ENCODE data around the gene NMNAT1.
"Not testable (repeated sequence)": the region's sequence is repeated elsewhere in the genome, so short reads cannot be mapped to it uniquely, and the experiment has no call there.

The NMNAT1 gene

DNA sequence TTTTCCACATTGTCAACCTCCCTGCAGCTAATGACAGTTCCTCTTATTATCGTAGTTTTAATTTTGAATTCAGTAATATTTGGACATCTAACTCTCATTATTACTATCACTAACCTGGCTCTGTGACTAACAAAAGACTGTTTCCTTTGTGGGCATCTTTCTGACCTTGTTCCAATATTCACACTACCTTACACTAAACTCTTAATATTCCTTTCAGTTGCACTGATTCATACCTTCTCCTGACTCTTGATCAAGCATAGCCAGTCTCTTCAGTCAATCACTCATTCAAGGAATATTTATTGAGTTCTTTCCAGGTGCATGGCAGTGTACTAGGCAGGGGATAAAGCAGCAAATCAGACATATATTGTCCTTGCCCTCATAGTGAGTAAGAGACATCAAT lies 25.4 kb upstream of the NMNAT1 start:
- DNase-seq = no peak

- DNase-seq = no peak
Measured at GRCh38 chr1:9920606-9921005, 22.7 kb upstream of the NMNAT1 start.

DNA sequence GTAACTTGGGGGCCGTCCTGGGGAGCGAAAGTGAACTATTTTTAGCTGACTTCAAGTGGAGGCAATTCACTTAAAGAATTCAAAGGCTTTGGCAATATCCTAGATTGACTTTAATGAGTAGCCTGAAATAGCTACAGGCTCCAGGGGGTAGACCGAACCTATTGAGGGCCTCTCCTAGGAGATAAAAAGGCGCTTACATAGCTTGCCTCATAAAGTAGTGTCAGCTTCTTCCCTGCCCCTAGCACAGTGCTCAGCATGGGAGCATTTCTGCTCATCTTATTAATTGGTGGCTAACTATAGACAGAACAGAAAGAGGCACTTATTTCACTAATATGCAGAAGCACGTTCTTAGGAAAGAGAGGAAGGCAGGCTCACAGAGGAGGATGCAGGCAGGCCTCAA lies 20.9 kb upstream of the NMNAT1 start:
- DNase-seq = no peak

GRCh38 chr1:9927259-9927658 lies 16.0 kb upstream of the NMNAT1 start:
- no peak for DNase-seq

DNA sequence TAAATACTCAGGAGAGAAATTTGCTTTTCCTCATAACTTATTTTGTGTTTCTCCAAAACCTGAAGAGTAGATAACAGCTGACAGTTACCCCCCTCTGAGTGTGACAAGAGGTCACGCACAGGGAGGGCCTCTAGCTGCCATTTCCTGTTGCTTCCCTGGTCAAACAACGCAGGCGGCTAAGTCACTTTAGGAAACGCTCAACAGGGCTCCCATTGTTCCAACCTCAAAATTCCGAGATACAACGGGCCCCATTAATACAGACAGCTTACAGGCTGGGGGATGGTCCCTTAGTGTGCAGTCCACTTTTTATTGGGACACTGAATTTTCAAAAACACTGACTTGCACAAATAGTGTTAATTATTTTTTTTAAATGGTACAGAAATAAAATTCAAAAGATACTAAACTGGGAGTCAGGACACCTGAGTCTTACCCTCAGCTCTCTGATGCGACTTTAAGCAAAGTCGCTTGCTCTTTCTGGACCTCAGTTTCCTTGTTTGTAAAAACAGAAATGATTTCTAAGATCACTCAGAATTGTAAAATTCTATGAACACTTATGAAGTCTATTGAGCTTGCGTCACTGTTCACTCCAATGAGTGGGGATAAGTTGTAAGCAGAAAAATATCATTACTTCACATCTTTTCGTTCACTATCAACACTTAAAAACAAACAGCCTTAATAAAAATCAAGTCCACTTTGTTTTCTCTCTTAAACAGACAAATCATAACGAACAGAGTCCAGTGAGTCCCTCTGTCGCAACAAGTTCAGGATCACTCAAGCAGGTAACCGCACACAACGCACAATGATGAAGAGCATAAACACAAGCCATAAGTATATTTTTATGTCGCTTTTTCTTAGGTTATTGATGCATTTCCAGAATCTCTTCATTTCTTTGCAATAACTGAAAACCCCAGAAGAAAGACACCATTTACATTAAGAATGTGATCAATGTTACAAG lies 13.6 kb upstream of the NMNAT1 start:
- peak in 45 of 56 donors; percentile 3 to 79 (median 36) for DNase-seq

- DNase-seq = peak in 2 of 56 donors; percentile 10 to 23
Measured at GRCh38 chr1:9942399-9942938, 806 bp upstream of the NMNAT1 start.

GRCh38 chr1:9946315-9946714 lies 3.0 kb downstream of the NMNAT1 start:
- no peak for DNase-seq

DNA sequence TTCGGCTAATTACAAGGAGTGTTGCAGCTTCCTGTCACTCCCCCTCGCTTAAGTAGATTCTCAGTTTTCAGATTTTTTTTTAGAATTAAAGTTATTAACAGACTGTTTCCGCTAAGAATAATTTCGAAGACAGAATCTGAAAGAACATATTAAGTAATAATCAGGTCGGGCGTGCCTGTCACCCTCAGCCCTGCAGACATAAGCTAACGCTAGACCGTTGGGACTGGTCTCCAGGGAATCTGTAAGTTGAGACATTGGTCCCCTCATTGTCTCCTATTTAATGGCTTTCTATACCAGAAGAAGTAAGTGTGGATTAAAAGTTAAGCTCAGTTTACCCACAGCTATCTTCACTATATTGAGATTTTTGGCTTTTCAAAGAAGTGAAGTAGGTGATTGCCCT lies 14.5 kb downstream of the NMNAT1 start:
- DNase-seq = no peak

DNA sequence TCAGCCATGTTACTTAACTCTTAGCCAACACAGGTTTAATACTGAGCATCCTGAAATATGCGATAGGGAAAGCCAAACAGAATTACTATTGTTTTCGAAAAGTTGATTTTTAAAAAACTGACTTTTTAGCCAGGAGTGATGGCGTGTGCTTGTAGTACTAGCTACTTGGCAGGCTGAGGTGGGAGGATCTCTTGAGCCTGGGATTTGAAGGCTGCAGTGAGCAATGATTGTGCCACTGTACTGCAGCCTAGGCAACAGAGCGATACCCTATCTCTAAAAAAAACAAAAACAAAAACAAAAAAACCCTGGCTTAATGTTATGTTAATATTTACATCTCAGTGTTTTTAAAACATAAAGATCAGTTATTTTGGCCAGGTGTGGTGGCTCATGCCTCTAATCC lies 16.7 kb downstream of the NMNAT1 start:
- DNase-seq = no peak

DNA sequence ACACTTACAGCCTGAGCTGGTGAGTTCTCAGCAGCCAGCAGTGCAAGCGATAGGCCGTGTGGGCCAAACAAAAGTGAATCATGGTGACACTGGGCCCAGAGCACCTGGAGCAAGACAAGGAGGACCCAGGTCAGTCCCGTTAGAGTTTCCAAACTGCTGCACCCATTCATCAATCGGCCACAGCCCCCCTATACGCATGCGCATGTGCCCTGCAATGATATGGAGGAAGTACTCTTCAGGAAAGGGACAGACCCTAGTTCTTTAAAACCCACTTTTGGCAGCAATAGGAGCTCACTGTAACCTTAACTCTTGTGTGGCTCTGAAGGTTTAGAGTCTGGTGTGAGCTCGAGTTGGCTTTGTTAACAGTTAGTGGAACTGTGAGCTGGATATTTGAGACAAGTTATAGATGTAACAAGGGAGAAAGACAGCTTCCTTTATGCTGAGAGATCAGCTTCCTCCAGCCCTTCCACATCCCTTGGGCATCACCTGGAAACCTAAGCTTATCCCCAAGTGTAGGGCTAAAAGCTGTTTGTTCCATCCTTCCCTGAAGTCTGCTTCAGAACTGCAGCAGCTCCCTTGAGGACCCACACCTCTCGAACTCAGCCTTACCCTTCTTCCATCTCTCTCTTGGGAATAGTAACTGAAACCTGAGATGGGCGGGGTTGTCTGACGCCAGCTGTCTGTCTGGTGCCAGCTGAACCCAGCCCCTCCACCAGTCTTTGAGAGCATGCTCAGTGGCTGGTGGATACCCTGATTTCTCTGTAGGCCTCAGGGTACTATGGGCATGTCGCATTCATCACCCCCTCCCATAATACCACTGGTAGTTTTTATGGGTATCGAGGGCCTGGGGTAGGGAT lies 17.7 kb downstream of the NMNAT1 start:
- no peak for DNase-seq

DNA sequence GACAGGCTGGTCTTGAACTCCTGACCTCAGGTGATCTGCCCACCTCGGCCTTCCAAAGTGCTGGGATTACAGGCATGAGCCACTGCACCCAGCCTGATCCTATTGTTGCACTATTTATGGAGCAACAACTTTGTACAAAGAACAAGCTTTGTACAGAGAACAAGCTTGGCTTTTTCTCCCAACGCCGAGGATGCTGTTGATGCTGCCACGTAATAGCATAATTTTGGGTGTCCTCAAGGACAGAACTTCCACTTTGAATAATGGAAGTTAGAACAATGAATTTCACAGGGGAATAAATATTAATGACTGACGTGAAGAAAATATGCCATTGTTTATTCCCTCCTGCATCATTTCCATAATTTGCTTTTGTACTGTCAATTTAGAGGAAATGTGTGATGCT lies 41.0 kb downstream of the NMNAT1 start:
- peak in 12 of 56 donors; percentile 5 to 36 (median 12) for DNase-seq

DNA sequence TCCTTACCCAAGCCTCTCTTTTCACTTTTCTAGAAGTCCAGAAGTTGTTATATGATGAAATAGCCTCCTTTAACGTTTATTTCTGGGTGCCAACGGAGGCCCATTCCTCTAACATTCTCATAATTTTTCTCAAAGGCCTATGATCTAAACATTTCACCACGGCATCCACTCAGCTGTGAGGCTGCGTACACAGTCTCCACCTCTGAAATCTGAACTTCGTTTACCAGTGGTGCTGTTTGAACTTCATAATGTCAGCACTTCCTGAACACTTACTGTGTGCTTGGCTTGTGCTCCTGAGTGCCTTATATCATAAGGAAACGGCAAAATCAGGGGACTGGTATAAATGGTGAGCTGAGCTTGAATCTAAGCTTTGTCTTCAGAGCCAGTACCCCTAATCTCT lies 41.7 kb downstream of the NMNAT1 start:
- no peak for DNase-seq

GRCh38 chr1:9989773-9990172 lies 46.5 kb downstream of the NMNAT1 start:
- DNase-seq = no peak

DNA sequence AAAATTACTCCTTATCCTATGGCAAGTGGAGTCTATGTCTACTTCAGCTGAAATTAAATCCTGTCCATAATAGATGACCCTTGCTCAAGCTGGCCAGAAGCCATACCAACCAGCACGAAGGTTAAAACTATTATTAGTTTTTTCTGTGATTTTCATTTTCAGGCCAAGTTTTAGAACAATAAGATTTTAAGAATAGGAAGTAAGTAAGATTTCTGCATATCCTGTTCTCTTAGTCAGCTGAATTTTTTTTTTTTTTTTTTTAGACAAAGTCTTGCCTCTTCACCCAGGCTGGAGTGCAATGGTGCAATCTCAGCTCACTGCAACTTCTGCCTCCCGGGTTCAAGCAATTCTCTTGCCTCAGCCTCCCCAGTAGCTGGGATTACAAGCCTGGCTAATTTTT lies 47.7 kb downstream of the NMNAT1 start:
- no peak for DNase-seq

- no peak for DNase-seq
Measured at GRCh38 chr1:9992910-9993309, 49.6 kb downstream of the NMNAT1 start.

- no peak for DNase-seq
Measured at GRCh38 chr1:9993561-9994075, 50.3 kb downstream of the NMNAT1 start.

GRCh38 chr1:9996624-9997582 lies 53.6 kb downstream of the NMNAT1 start, which contains the start of gene RBP7:
TSS of gene RBP7 (plus strand) at chr1:9997228. CDS start at chr1:9997259, 31 bp downstream.
- peak in 11 of 56 donors; percentile 2 to 40 (median 10) for DNase-seq

- DNase-seq = peak in 45 of 56 donors; percentile 5 to 75 (median 42)
Measured at GRCh38 chr1:10001016-10001665, 57.9 kb downstream of the NMNAT1 start.

DNA sequence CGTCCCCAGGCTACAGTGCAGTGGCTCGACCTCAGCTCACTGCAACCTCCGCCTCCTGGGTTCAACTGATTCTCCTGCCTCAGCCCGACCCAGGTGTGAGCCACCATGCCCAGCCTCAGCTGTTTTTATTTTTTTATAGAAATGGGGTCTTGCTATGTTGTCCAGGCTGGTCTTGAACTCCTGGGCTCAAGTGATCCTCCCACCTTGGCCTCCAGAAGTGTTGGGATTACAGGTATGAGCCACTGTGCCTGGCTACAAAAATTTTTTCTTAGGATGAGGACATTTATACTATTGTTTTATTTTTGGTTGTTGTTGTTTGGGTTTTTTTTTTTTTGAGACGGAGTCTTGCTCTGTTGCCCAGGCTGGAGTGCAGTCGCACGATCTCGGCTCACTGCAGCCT lies 62.0 kb downstream of the NMNAT1 start:
- DNase-seq = not testable (repeated sequence)

GRCh38 chr1:10007169-10007568 lies 63.9 kb downstream of the NMNAT1 start:
- DNase-seq = peak in 1 of 56 donors; percentile 16
